ENCODE measurements around the gene PRPH2.

DNA sequence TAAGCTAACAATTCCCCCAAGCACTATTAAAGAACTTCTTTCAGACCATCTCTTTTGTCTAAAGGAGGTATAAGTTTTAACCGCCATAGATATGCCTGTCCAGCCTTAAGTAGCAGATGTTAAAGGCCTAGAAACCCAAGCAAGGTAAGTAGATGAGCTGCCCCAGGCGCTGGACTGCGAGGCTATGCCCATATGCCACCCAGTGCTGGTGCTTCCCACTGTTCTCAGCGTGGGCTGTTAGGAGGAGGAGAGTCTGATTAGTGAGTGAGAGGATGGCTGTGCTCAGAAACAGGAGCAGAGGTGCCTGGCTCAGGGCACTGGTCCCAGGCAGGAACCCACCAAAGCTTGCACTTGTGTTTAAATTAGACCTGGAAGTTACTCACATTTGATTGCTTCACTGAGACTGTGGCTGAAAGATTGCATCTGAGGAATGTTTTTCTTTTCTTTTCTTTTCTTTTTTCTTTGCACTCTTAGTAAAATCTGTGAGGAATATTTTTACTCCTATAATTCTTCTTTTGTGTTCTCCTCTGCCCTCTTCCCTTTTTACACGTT is 32.2 kb downstream of the PRPH2 start:
- TF ChIP-seq, protein P1, sequence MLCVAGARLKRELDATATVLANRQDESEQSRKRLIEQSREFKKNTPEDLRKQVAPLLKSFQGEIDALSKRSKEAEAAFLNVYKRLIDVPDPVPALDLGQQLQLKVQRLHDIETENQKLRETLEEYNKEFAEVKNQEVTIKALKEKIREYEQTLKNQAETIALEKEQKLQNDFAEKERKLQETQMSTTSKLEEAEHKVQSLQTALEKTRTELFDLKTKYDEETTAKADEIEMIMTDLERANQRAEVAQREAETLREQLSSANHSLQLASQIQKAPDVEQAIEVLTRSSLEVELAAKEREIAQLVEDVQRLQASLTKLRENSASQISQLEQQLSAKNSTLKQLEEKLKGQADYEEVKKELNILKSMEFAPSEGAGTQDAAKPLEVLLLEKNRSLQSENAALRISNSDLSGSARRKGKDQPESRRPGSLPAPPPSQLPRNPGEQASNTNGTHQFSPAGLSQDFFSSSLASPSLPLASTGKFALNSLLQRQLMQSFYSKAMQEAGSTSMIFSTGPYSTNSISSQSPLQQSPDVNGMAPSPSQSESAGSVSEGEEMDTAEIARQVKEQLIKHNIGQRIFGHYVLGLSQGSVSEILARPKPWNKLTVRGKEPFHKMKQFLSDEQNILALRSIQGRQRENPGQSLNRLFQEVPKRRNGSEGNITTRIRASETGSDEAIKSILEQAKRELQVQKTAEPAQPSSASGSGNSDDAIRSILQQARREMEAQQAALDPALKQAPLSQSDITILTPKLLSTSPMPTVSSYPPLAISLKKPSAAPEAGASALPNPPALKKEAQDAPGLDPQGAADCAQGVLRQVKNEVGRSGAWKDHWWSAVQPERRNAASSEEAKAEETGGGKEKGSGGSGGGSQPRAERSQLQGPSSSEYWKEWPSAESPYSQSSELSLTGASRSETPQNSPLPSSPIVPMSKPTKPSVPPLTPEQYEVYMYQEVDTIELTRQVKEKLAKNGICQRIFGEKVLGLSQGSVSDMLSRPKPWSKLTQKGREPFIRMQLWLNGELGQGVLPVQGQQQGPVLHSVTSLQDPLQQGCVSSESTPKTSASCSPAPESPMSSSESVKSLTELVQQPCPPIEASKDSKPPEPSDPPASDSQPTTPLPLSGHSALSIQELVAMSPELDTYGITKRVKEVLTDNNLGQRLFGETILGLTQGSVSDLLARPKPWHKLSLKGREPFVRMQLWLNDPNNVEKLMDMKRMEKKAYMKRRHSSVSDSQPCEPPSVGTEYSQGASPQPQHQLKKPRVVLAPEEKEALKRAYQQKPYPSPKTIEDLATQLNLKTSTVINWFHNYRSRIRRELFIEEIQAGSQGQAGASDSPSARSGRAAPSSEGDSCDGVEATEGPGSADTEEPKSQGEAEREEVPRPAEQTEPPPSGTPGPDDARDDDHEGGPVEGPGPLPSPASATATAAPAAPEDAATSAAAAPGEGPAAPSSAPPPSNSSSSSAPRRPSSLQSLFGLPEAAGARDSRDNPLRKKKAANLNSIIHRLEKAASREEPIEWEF (IDR thresholded peaks at IDR 0.05; ENCODE audit: insufficient replicate concordance, low read depth, low read length) = no peak
- TF ChIP-seq, protein P2, sequence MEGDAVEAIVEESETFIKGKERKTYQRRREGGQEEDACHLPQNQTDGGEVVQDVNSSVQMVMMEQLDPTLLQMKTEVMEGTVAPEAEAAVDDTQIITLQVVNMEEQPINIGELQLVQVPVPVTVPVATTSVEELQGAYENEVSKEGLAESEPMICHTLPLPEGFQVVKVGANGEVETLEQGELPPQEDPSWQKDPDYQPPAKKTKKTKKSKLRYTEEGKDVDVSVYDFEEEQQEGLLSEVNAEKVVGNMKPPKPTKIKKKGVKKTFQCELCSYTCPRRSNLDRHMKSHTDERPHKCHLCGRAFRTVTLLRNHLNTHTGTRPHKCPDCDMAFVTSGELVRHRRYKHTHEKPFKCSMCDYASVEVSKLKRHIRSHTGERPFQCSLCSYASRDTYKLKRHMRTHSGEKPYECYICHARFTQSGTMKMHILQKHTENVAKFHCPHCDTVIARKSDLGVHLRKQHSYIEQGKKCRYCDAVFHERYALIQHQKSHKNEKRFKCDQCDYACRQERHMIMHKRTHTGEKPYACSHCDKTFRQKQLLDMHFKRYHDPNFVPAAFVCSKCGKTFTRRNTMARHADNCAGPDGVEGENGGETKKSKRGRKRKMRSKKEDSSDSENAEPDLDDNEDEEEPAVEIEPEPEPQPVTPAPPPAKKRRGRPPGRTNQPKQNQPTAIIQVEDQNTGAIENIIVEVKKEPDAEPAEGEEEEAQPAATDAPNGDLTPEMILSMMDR (IDR thresholded peaks at IDR 0.05 in 2 of 3, conservative IDR thresholded peaks at IDR 0.05 in 1 of 3; ENCODE audit: control insufficient read depth in 2 of 3, extremely low read depth in 1 of 3, insufficient read depth in 1 of 3, low read depth in 3 of 3, low read length in 3 of 3) = no peak
- TF ChIP-seq YY1 (IDR thresholded peaks at IDR 0.05; ENCODE audit: low read depth, low read length) (no peak), TAF1 (IDR thresholded peaks at IDR 0.05; ENCODE audit: borderline replicate concordance, low read depth, low read length) (no peak)

Data from GM12878 (cell line).